A375 (cell line): ENCODE data around the gene VASH2. TPM values are rescaled to one million over a fixed set of nuclear protein-coding genes. Genes with fewer than 3 reads are reported as not detected.

Experiments
- total RNA-seq: library from RNA; depleted of rRNA; stranded (reverse); fragments of >200 nt; shearing (Covaris generic); gene quantifications from 2 replicates; pipeline ENCODE4 v1.2.3, GENCODE V29; 2014; rRNA removed

Gene VASH2
- total RNA-seq, result 0.60 and 2.1 TPM in 2 replicates

DNA sequence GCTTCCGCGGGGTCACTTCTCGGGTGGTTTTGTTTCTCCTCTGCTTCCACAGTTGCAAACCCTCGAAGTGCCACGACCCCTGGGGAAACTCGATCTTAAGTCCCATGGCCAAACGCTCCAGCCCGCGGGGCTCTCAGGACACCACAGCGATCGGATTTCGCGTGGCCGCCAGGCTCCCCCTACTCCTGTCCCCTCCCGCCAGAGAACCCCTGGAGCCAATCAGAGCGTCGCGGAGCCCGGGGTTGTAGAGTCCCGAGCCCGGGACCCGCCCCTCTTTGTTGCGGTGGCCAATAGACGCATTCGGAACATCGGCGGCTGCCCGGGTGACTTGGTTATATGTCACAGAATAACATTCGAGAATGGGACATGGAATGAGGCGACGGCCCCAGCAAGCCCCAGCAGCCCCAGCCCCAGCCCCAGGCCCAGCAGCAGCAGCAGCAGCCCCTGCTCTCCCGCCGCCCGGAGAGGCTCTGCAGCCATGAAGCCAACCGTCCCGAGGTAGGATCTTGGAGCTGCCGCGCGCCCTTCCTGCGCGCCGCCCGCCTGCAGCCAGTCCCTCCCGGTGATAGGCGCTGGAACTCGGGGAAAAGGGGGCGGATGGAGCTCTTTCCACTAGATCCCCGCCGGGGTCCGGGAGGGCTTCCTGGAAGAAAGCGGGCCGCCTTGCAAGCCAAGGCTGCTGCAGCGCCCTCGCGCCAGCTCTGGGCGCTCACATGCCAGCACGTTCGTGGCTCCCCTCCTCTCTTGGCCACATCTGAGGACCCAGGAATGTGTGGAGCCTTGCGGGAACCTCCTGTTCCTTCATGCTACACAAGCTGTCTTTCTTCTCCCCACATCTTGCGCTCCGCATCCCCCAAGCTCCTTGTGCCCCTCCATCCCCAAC, at the start of gene VASH2:
VASH2 (plus strand) TSS at position 299 of the 883 bp plus-strand sequence. CDS start 1,002 bp downstream, outside the sequence.

DNA sequence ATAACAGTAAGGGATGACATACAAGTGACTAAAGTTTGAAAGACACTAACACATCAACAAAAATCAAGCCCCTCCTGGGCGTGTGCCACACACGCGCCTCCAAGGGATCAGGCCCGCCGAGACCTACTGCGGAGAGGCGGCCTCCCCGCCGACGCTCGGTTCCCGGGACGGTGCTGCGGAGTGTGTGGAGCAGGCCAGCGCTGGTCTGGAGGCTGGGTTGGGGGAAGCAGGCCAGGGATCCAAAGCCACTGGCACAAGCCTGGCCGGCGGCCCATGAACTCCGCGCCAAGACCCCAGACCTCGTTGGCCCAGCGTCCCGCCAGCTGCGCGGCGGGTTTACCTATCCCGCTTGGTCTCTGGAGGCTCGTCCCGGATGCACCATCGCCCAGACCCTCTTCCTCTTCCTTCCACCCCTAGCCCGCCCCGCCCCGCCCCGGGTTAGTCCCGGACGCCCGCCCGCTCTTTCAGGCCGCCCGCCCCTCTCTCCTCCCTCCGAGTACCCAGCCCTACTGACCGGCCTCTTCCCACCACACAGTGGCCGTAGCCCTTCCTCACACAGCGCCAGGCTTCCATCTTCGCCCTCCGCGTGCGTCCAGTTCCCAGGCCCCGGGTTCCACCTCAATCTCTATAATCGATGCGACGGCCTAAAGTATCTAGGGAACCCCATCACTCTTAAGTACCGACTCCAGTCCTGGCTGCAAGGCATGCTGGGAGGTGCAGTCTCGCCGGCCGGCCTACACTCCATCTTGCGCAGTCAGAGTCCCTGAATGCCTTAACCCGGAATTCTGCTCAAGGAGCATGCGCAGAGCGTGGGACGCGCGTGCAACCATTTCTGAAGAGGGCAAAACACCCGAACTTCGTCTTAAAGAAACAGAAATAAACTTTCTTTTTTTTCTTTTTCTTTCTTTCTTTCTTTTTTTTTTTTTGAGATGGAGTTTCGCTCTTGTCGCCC, 65.0 kb downstream of the VASH2 start, which contains the start of gene ANGEL2:
ANGEL2 (minus strand) TSS at position 769 of the 952 bp plus-strand sequence; CDS start at position 573, 196 bp downstream.

Other genes with a start within 250 kb of the VASH2 start
- 36.3 and 38.0 TPM in 2 replicates for gene NSL1, start 158.8 kb upstream of the VASH2 start, total RNA-seq
- 20.1 and 21.6 TPM in 2 replicates for gene TATDN3, start 158.6 kb upstream of the VASH2 start, total RNA-seq
- not detected in 2 replicates for gene SPATA45, start 102.9 kb upstream of the VASH2 start, total RNA-seq
- 11.7 and 13.0 TPM in 2 replicates for gene FLVCR1, start 92.3 kb upstream of the VASH2 start, total RNA-seq
- gene ANGEL2, start 65.3 kb downstream of the VASH2 start, total RNA-seq, result 39.9 and 44.6 TPM in 2 replicates
- gene RPS6KC1, start 100.7 kb downstream of the VASH2 start, total RNA-seq, result 18.5 and 27.2 TPM in 2 replicates